Tibial nerve (tissue), 4 donors: ENCODE data around the gene DENND4C. TPM values are rescaled to one million over a fixed set of nuclear protein-coding genes. Genes with fewer than 3 reads are reported as not detected.

Source experiments
- DNase-seq, 2 donors: peaks; one replicate each; pipeline ENCODE4 v3.0.0-alpha.2; 2019; ENCODE audit warnings: low spot score in 2 of 2
- H3K27ac ChIP-seq, 4 donors: fragments of 200-600 bp; sonication (generic) in 3 of 4; one replicate each; pipeline ENCODE4 v1.5.1; 2017 to 2019; ENCODE audit warnings: mild to moderate bottlenecking in 1 of 4
- H3K27me3 ChIP-seq, 2 donors: fragments of 200-600 bp; sonication (generic) in 1 of 2; one replicate each; pipeline versions ENCODE4 v1.5.1 to v1.6.0; 2017 to 2019
- H3K36me3 ChIP-seq, 3 donors: fragments of 200-600 bp; sonication (generic); one replicate each; pipeline ENCODE4 v1.5.1; 2018 to 2019
- H3K4me1 ChIP-seq, 4 donors: fragments of 200-600 bp; sonication (generic) in 3 of 4; one replicate each; pipeline ENCODE4 v1.5.1; 2017 to 2019
- H3K4me3 ChIP-seq, 4 donors: fragments of 200-600 bp; sonication (generic) in 3 of 4; one replicate each; pipeline ENCODE4 v1.5.1; 2017 to 2019; ENCODE audit warnings: mild to moderate bottlenecking in 1 of 4, moderate library complexity in 1 of 4
- H3K9me3 ChIP-seq, 4 donors: fragments of 200-600 bp; sonication (generic) in 3 of 4; one replicate each; pipeline ENCODE4 v1.5.1; 2017 to 2019
- CTCF ChIP-seq, 5 experiments: fragments of 200-600 bp in 3 of 5; fragments of 450-650 bp in 2 of 5; sonication (generic) in 3 of 5; IDR thresholded peaks; one replicate each; pipeline ENCODE4 v1.5.1; 2016 to 2019; ENCODE audit warnings: antibody characterized with exemption in 5 of 5, mild to moderate bottlenecking in 3 of 5, moderate library complexity in 2 of 5
- EP300 ChIP-seq, 2 donors: sonication (generic); formaldehyde crosslinking; IDR thresholded peaks; one replicate each; pipeline ENCODE4 v1.6.1; 2017; ENCODE audit warnings: antibody characterized with exemption in 2 of 2, mild to moderate bottlenecking in 1 of 2
- POLR2A ChIP-seq, 2 donors: fragments of 450-650 bp; IDR thresholded peaks; one replicate each; pipeline ENCODE4 v1.6.1; 2017; ENCODE audit warnings: antibody characterized with exemption in 2 of 2, mild to moderate bottlenecking in 2 of 2, moderate library complexity in 2 of 2
- WGBS, 2 donors: methylation state at CpG; one replicate each; pipeline ENCODE4 v1.1.5; 2018; 5-methylcytosine and 5-hydroxymethylcytosine counted together
- total RNA-seq, 4 donors: library from RNA; depleted of rRNA; stranded (reverse); fragments of >200 nt; gene quantifications; one replicate each; pipeline ENCODE4 v1.1.0, GENCODE V29; 2016

Gene DENND4C
- total RNA-seq, 4 donors from 2014 or later = 60.4 to 102 (median 72.5) TPM

- DNase-seq = no peak
- Histone ChIP-seq H3K27me3 (no peaks in the 10 kb centered on the region), H3K4me3 (no peak overlapping the region), H3K36me3 (peaks cover 0 to 87% (median 0%) of the 10 kb centered on the region in 3 donors), H3K27ac (no peak overlapping the region), H3K9me3 (no peaks in the 10 kb centered on the region), H3K4me1 (no peaks in the 10 kb centered on the region)
- 91 to 93% methylated on average over 2 of the region's 2 CpGs for WGBS, 2 donors
- TF ChIP-seq POLR2A (IDR thresholded peaks at IDR 0.05) = no peak
- TF ChIP-seq CTCF (IDR thresholded peaks at IDR 0.05) = no peak
Measured at GRCh38 chr9:19369107-19369506, 138.6 kb downstream of the DENND4C start.

- no peak overlapping the region for H3K4me3 ChIP-seq
- TF ChIP-seq CTCF (IDR thresholded peaks at IDR 0.05) (no peak), EP300 (IDR thresholded peaks at IDR 0.05) (no peak), POLR2A (IDR thresholded peaks at IDR 0.05) (no peak)
- no peaks in the 10 kb centered on the region for H3K27me3 ChIP-seq
- DNase-seq = no peak
- 58 to 63% methylated on average over 5 of the region's 5 CpGs for WGBS, 2 donors
- no peak overlapping the region for H3K27ac ChIP-seq
- H3K36me3 ChIP-seq = peaks cover 0 to 90% (median 0%) of the 10 kb centered on the region in 3 donors
- H3K9me3 ChIP-seq = no peaks in the 10 kb centered on the region
- no peaks in the 10 kb centered on the region for H3K4me1 ChIP-seq
Measured at GRCh38 chr9:19371942-19372341, 141.4 kb downstream of the DENND4C start.

- TF ChIP-seq EP300 (IDR thresholded peaks at IDR 0.05) (no peak), POLR2A (IDR thresholded peaks at IDR 0.05) (no peak), CTCF (IDR thresholded peaks at IDR 0.05) (no peak)
- Histone ChIP-seq H3K27me3 (no peaks in the 10 kb centered on the region), H3K4me1 (peaks cover 0 to 4% (median 0%) of the 10 kb centered on the region in 4 donors), H3K9me3 (no peaks in the 10 kb centered on the region), H3K27ac (no peak overlapping the region), H3K36me3 (peaks cover 0 to 90% (median 0%) of the 10 kb centered on the region in 3 donors), H3K4me3 (no peak overlapping the region)
- WGBS, 2 donors = 88 to 90% methylated on average over 8 of the region's 8 CpGs
- DNase-seq = no peak
Measured at GRCh38 chr9:19372567-19372966, 142.1 kb downstream of the DENND4C start.

GRCh38 chr9:19373527-19373926, 143.0 kb downstream of the DENND4C start:
- Histone ChIP-seq H3K27ac (no peak overlapping the region), H3K27me3 (no peaks in the 10 kb centered on the region), H3K36me3 (peaks cover 0 to 93% (median 0%) of the 10 kb centered on the region in 3 donors), H3K4me3 (no peak overlapping the region), H3K4me1 (peaks cover 0 to 14% (median 7%) of the 10 kb centered on the region in 4 donors), H3K9me3 (no peaks in the 10 kb centered on the region)
- DNase-seq = no peak
- TF ChIP-seq EP300 (IDR thresholded peaks at IDR 0.05) = no peak
- TF ChIP-seq POLR2A (IDR thresholded peaks at IDR 0.05) = no peak
- TF ChIP-seq CTCF (IDR thresholded peaks at IDR 0.05) = no peak

- H3K4me1 ChIP-seq = peaks cover 0 to 23% (median 12%) of the 10 kb centered on the region in 4 donors
- no peak overlapping the region for H3K27ac ChIP-seq
- no peak for TF ChIP-seq EP300 (IDR thresholded peaks at IDR 0.05)
- TF ChIP-seq POLR2A (IDR thresholded peaks at IDR 0.05) = no peak
- TF ChIP-seq CTCF (IDR thresholded peaks at IDR 0.05) = no peak
- H3K36me3 ChIP-seq = peaks cover 0 to 77% (median 0%) of the 10 kb centered on the region in 3 donors
- H3K9me3 ChIP-seq = no peaks in the 10 kb centered on the region
- H3K4me3 ChIP-seq = no peak overlapping the region
- DNase-seq = no peak
- H3K27me3 ChIP-seq = no peaks in the 10 kb centered on the region
Measured at GRCh38 chr9:19375538-19375937, 145.0 kb downstream of the DENND4C start.
